ENCODE measurements around the gene DIMT1.

Gene DIMT1

DNA sequence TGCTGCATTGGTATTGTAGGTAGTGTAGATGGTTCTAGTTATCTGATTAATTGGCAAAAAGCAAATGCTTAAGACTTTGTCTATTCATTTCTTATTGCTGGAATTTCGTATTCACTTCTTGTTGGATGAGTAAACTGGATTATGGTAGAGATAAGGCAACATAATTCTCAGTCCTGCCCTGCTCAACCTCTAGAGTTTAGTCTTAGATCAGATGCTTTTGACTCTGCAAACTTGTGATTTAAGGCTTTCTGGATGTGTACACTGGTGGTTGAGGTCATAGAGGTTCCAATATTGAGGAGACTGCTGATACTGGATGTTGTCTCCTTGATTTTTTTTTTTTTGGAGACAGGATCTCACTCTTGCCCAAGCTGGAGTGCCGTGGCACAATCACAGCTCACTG, 62.7 kb downstream of the DIMT1 start:
- Mint-ChIP-seq H3K27ac (peak overlapping the region; percentile 31 to 47), H3K4me1 (peaks cover 68% of the 10 kb centered on the region), H3K27me3 (no peaks in the 10 kb centered on the region), H3K9me3 (no peaks in the 10 kb centered on the region), H3K4me3 (peak overlapping the region; percentile 59 to 71)
- DNase-seq (no peak), ATAC-seq (no peak)

DNA sequence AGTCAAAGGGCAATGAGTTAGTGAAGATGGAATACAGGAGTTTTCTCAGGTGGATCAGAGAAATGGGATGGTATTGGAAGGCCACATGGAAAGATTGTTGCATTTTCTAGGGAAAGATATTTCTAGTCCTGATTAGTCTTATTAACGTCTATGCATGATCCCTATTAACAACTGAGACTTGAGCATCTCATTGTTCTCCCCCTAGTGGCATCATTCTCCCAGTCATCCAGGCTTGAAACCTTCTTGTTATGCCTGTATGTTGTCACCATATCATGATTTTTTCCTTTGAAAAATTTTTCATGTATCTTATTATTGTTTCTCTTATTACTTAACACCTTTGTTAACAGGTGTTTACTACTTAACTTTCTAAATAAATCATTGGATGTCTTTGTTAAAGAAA, 63.3 kb downstream of the DIMT1 start:
- Mint-ChIP-seq H3K4me3 (no peak overlapping the region), H3K27ac (no peak overlapping the region), H3K9me3 (no peaks in the 10 kb centered on the region), H3K4me1 (peaks cover 73% of the 10 kb centered on the region), H3K27me3 (no peaks in the 10 kb centered on the region)
- ATAC-seq (no peak), DNase-seq (no peak)

All from stimulated activated naive CD8-positive, alpha-beta T cell treated with anti-CD3 and anti-CD28 coated beads, Interleukin-15, amount 100 ng/mL, for 72 hours (primary cell).